ENCODE data around the gene PDSS2. TPM values are rescaled to one million over a fixed set of nuclear protein-coding genes. Genes with fewer than 3 reads are reported as not detected.
"Not testable (repeated sequence)": the region's sequence is repeated elsewhere in the genome, so short reads cannot be mapped to it uniquely, and the experiment has no call there.

PDSS2 gene
- polyA plus RNA-seq, 1 of the 3 experiments (the other 2 are of a cell fraction) = 5.6 TPM

DNA sequence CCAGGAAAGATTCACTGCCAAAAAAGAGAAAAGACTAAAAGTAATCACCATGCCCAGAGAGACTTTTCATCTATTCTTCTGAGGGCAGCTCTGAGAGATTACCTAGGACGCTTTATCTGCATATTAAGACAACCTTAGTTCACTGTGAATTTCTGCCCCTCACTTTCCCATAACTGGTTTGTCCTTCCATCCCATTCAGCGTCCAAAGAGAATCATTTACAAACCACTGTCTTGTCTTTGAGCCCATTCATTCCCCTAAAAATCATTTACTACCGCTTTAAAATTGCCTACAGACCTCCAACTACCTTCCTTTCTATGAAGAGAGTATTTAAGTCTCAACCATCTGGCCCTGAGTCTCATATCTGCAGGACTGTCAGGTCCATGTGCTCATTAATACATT lies 149.0 kb downstream of the PDSS2 start:
- Histone ChIP-seq H3F3A (replicated peaks; ENCODE audit: insufficient read depth) (peaks cover 2% of the 10 kb centered on the region), H3K9me2 (no peaks in the 10 kb centered on the region), H3K4me1 (ENCODE audit: control insufficient read depth in 1 of 2, insufficient read depth in 2 of 2, low read depth in 1 of 2, low read length in 1 of 2) (peaks cover 0 to 2% of the 10 kb centered on the region in 2 experiments; a peak in 1 of 4 replicates), H2AFZ (ENCODE audit: low read depth) (no peak overlapping the region), H3K27me3 (ENCODE audit: insufficient read depth) (no peaks in the 10 kb centered on the region), H3K4me3 (ENCODE audit: low read depth in 2 of 2, low read length in 1 of 2) (no peak overlapping the region), H3K9me3 (no peaks in the 10 kb centered on the region), H3K79me2 (ENCODE audit: insufficient read depth) (no peaks in the 10 kb centered on the region), H3K4me2 (no peak overlapping the region), H3K36me3 (replicated peaks in 1 of 2; ENCODE audit: control insufficient read depth in 1 of 2, insufficient read depth in 2 of 2, low read length in 1 of 2) (no peaks in the 10 kb centered on the region), H3K27ac (ENCODE audit: low read depth in 2 of 2, low read length in 1 of 2) (no peak overlapping the region), H4K20me1 (ENCODE audit: insufficient read depth) (no peaks in the 10 kb centered on the region), H3K9ac (no peak overlapping the region)
- WGBS (ENCODE audit: low lambda C conversion rate) = 97% methylated on average over 3 of the region's 3 CpGs
- TF ChIP-seq FOXM1 (IDR thresholded peaks at IDR 0.05; ENCODE audit: low read depth) (no peak), MXI1 (IDR thresholded peaks at IDR 0.05; ENCODE audit: low read depth, low read length) (no peak), TEAD4 (IDR thresholded peaks at IDR 0.05; ENCODE audit: borderline replicate concordance, insufficient read depth) (no peak), GATA2 (CRISPR knock-in tag; IDR thresholded peaks at IDR 0.05) (no peak)
- CTCF ChIA-PET = no interaction called here
- no peak for DNase-seq
- POLR2A ChIA-PET = no interaction called here

DNA sequence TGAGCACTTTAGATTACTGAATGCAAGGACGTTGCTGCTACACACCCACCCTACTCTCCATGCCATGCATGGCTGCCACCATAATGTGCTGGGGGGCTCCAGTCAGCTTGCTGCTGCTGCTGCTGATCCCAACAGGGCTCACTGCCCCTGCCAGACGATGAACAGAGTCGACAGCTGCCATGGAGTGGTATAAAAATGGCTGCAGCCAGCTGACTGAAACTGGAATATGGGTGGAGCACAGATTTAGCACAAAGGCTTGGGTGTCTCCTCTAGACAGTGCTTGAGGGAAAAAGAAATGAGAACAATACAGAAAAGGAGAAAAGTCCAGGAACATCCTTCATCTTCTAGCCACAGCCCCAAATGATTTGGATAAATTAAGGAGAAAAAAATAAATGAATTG lies 150.7 kb downstream of the PDSS2 start:
- Histone ChIP-seq H3K27me3 (ENCODE audit: insufficient read depth) (no peaks in the 10 kb centered on the region), H3K4me3 (ENCODE audit: low read depth in 2 of 2, low read length in 1 of 2) (no peak overlapping the region), H2AFZ (ENCODE audit: low read depth) (no peak overlapping the region), H3F3A (replicated peaks; ENCODE audit: insufficient read depth) (no peaks in the 10 kb centered on the region), H3K36me3 (replicated peaks in 1 of 2; ENCODE audit: control insufficient read depth in 1 of 2, insufficient read depth in 2 of 2, low read length in 1 of 2) (no peaks in the 10 kb centered on the region), H3K9ac (no peak overlapping the region), H3K4me2 (no peak overlapping the region), H3K27ac (ENCODE audit: low read depth in 2 of 2, low read length in 1 of 2) (no peak overlapping the region), H3K9me3 (no peaks in the 10 kb centered on the region), H4K20me1 (ENCODE audit: insufficient read depth) (no peaks in the 10 kb centered on the region), H3K4me1 (ENCODE audit: control insufficient read depth in 1 of 2, insufficient read depth in 2 of 2, low read depth in 1 of 2, low read length in 1 of 2) (peaks cover 2 to 4% of the 10 kb centered on the region in 2 experiments; a peak in 1 of 4 replicates), H3K79me2 (ENCODE audit: insufficient read depth) (no peaks in the 10 kb centered on the region), H3K9me2 (no peaks in the 10 kb centered on the region)
- TF ChIP-seq FOSL2 (IDR thresholded peaks at IDR 0.05; ENCODE audit: borderline replicate concordance, low read depth) (no peak), ELF1 (IDR thresholded peaks at IDR 0.05) (no peak), EP300 (IDR thresholded peaks at IDR 0.05; ENCODE audit: borderline replicate concordance in 1 of 2, low read depth in 1 of 2, low read length in 1 of 2) (no peak), SIN3A (IDR thresholded peaks at IDR 0.05; ENCODE audit: borderline replicate concordance, low read depth, low read length) (no peak), MEF2A (IDR thresholded peaks at IDR 0.05; ENCODE audit: borderline replicate concordance, low read depth) (no peak), SMC3 (IDR thresholded peaks at IDR 0.05; ENCODE audit: low read depth, low read length) (no peak), TEAD4 (IDR thresholded peaks at IDR 0.05; ENCODE audit: borderline replicate concordance, insufficient read depth) (no peak), RXRA (IDR thresholded peaks at IDR 0.05; ENCODE audit: borderline replicate concordance, low read depth) (no peak), RCOR1 (IDR thresholded peaks at IDR 0.05; ENCODE audit: low read length) (no peak), NRF1 (IDR thresholded peaks at IDR 0.05; ENCODE audit: low read depth, low read length) (no peak)
- TF ChIP-seq, protein P1, sequence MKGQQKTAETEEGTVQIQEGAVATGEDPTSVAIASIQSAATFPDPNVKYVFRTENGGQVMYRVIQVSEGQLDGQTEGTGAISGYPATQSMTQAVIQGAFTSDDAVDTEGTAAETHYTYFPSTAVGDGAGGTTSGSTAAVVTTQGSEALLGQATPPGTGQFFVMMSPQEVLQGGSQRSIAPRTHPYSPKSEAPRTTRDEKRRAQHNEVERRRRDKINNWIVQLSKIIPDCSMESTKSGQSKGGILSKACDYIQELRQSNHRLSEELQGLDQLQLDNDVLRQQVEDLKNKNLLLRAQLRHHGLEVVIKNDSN (IDR thresholded peaks at IDR 0.05; ENCODE audit: borderline replicate concordance, low read depth) = no peak
- TF ChIP-seq, protein P2, sequence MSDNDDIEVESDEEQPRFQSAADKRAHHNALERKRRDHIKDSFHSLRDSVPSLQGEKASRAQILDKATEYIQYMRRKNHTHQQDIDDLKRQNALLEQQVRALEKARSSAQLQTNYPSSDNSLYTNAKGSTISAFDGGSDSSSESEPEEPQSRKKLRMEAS (IDR thresholded peaks at IDR 0.05; ENCODE audit: low read depth) = no peak
- ChIA-PET CTCF (interaction anchor here (2.8 kb wide), 1 partner anchor 10 kb away, joined by 15 read pairs; no protein-coding TSS in a partner anchor), POLR2A (no interaction called here)
- no peak for DNase-seq
- 83% methylated on average over 2 of the region's 3 CpGs for WGBS (ENCODE audit: low lambda C conversion rate)

DNA sequence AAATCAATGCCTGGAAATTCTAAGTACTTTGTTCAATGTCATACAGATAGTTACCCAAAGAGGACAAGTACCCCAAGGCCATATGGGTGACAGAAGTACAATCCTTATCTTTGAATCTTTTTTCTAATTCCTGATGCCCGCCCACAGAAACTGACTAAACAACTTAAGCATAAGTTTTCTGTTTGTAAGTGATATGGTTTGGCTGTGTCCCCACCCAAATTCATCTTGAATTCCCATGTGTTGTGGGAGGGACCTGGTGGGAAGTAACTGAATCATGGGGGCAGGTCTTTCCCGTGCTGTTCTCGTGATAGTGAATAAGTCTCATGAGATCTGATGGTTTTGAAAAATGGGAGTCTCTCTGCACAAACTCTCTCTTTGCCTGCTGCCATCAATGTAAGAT lies 153.4 kb downstream of the PDSS2 start:
- H3F3A ChIP-seq (replicated peaks; ENCODE audit: insufficient read depth); H3K9me2 ChIP-seq; DNase-seq; H4K20me1 ChIP-seq (ENCODE audit: insufficient read depth); H3K27ac ChIP-seq (ENCODE audit: low read depth in 2 of 2, low read length in 1 of 2); H3K27me3 ChIP-seq (ENCODE audit: insufficient read depth); H3K36me3 ChIP-seq (replicated peaks in 1 of 2; ENCODE audit: control insufficient read depth in 1 of 2, insufficient read depth in 2 of 2, low read length in 1 of 2); H3K4me1 ChIP-seq (ENCODE audit: control insufficient read depth in 1 of 2, insufficient read depth in 2 of 2, low read depth in 1 of 2, low read length in 1 of 2); H3K4me2 ChIP-seq; H3K9me3 ChIP-seq; H2AFZ ChIP-seq (ENCODE audit: low read depth); POLR2A ChIA-PET; H3K4me3 ChIP-seq (ENCODE audit: low read depth in 2 of 2, low read length in 1 of 2); H3K79me2 ChIP-seq (ENCODE audit: insufficient read depth); H3K9ac ChIP-seq: not testable (repeated sequence)
- CTCF ChIA-PET = interaction anchor here (0.7 kb wide), 1 partner anchor 542 kb away, joined by 4 read pairs; no protein-coding TSS in a partner anchor
- WGBS (ENCODE audit: low lambda C conversion rate) = 91% methylated on average over 3 of the region's 3 CpGs
